Middle frontal gyrus (tissue), 1 donor: ENCODE data around the gene FHIT.
A peak's percentile ranks its signal among the peaks of the same experiment; 100 is the strongest.

Experiments used
- DNase-seq: peaks from one replicate; pipeline ENCODE4 v3.0.0-alpha.2; 2015; ENCODE audit warnings: low spot score; ENCODE audit errors: extremely low spot score

Gene FHIT

GRCh38 chr3:59857589-59858346, 1393.5 kb downstream of the FHIT start:
- peak; percentile 76 for DNase-seq

GRCh38 chr3:59856934-59857460, 1394.3 kb downstream of the FHIT start:
- DNase-seq = no peak

GRCh38 chr3:59854061-59854709, 1397.1 kb downstream of the FHIT start:
- no peak for DNase-seq

- no peak for DNase-seq
Observed at GRCh38 chr3:59850417-59850816, 1400.8 kb downstream of the FHIT start.

- DNase-seq = no peak
Observed at GRCh38 chr3:59845386-59845785, 1405.9 kb downstream of the FHIT start.

GRCh38 chr3:59843821-59844220, 1407.4 kb downstream of the FHIT start:
- no peak for DNase-seq

GRCh38 chr3:59839810-59840515, 1411.3 kb downstream of the FHIT start:
- DNase-seq = no peak

- no peak for DNase-seq
Observed at GRCh38 chr3:59839283-59839682, 1412.0 kb downstream of the FHIT start.

- no peak for DNase-seq
Observed at GRCh38 chr3:59836531-59836930, 1414.7 kb downstream of the FHIT start.

- DNase-seq = no peak
Observed at GRCh38 chr3:59832702-59833101, 1418.5 kb downstream of the FHIT start.

- no peak for DNase-seq
Observed at GRCh38 chr3:59832241-59832640, 1419.0 kb downstream of the FHIT start.

GRCh38 chr3:59831394-59831793, 1419.9 kb downstream of the FHIT start:
- no peak for DNase-seq

GRCh38 chr3:59829527-59829926, 1421.7 kb downstream of the FHIT start:
- DNase-seq = no peak

GRCh38 chr3:59824876-59825275, 1426.4 kb downstream of the FHIT start:
- no peak for DNase-seq

- no peak for DNase-seq
Observed at GRCh38 chr3:59821274-59821673, 1430.0 kb downstream of the FHIT start.

GRCh38 chr3:59820352-59820934, 1430.8 kb downstream of the FHIT start:
- DNase-seq = no peak

GRCh38 chr3:59818919-59819300, 1432.3 kb downstream of the FHIT start:
- no peak for DNase-seq

GRCh38 chr3:59818033-59818918, 1433.0 kb downstream of the FHIT start:
- no peak for DNase-seq

- no peak for DNase-seq
Observed at GRCh38 chr3:59817511-59817910, 1433.7 kb downstream of the FHIT start.

GRCh38 chr3:59816312-59816711, 1434.9 kb downstream of the FHIT start:
- DNase-seq = no peak

GRCh38 chr3:59813148-59813538, 1438.1 kb downstream of the FHIT start:
- DNase-seq = no peak
